H1 (cell line): Measurements from ENCODE around the gene SEZ6L. TPM values are rescaled to one million over a fixed set of nuclear protein-coding genes. Genes with fewer than 3 reads are reported as not detected.

Source experiments
- CTCF ChIA-PET: fragments of 300-600 bp; sonication (Branson Sonifier 250); formaldehyde crosslinking; loops from one replicate; lab custom pipeline; 2021; ENCODE audit not compliant: partially characterized antibody; lab: Charles Lee
- POLR2A ChIA-PET: fragments of 300-600 bp; sonication (Branson Sonifier 250); formaldehyde crosslinking; loops from one replicate; lab custom pipeline; 2021; ENCODE audit warnings: inconsistent platforms; ENCODE audit not compliant: partially characterized antibody; lab: Charles Lee
- DNase-seq, 2 experiments: peaks; one replicate each; pipeline versions ENCODE4 v3.0.0 to v3.0.0-alpha.2; 2010 to 2022; ENCODE audit warnings: low spot score in 2 of 2, low read depth in 1 of 2, mixed read lengths in 1 of 2
- FAIRE-seq: peaks from 2 replicates; lab custom pipeline; 2011; peaks lifted over from hg19 to GRCh38; lab: Jason Lieb, UNC
- H2AFZ ChIP-seq: 2 replicates; pipeline ENCODE4 v1.8.1; 2012; ENCODE audit warnings: low read length, inconsistent platforms
- H2AK5ac ChIP-seq: 2 replicates; pipeline ENCODE4 v1.6.1; 2013; ENCODE audit warnings: low read depth, low read length
- H2BK120ac ChIP-seq: replicated peaks from 2 replicates; pipeline ENCODE3; 2013; ENCODE audit warnings: low read depth, low read length, inconsistent platforms
- H2BK12ac ChIP-seq: 2 replicates; pipeline ENCODE4 v1.6.1; 2013; ENCODE audit warnings: low read depth, low read length
- H2BK15ac ChIP-seq: 2 replicates; pipeline ENCODE4 v1.6.1; 2013; ENCODE audit warnings: low read length
- H2BK20ac ChIP-seq: 2 replicates; pipeline ENCODE4 v1.6.1; 2013; ENCODE audit warnings: low read length
- H2BK5ac ChIP-seq: 2 replicates; pipeline ENCODE4 v1.6.1; 2013; ENCODE audit warnings: low read depth, low read length
- H3K14ac ChIP-seq: 2 replicates; pipeline ENCODE4 v1.6.1; 2013; ENCODE audit warnings: inconsistent platforms; ENCODE audit not compliant: insufficient read length
- H3K18ac ChIP-seq: 2 replicates; pipeline ENCODE4 v1.6.1; 2013; ENCODE audit warnings: low read length; ENCODE audit errors: extremely low read depth
- H3K23ac ChIP-seq: 2 replicates; pipeline ENCODE4 v1.6.1; 2013; ENCODE audit warnings: inconsistent platforms; ENCODE audit not compliant: insufficient read length
- H3K23me2 ChIP-seq: 2 replicates; pipeline ENCODE4 v1.6.1; 2013; ENCODE audit warnings: low read depth, low read length
- H3K27ac ChIP-seq: 2 replicates; pipeline ENCODE4 v1.6.1; 2011; ENCODE audit warnings: low read depth, low read length, inconsistent platforms
- H3K27me3 ChIP-seq, 4 experiments: replicated peaks in 1 of 4; 1 replicate in 1 of 4; 2 replicates in 3 of 4; pipeline versions ENCODE4 v1.6.1 to v1.8.1; 2011 to 2013; ENCODE audit warnings: low read length in 3 of 4, mild to moderate bottlenecking in 3 of 4, inconsistent platforms in 2 of 4, mixed read lengths in 2 of 4, moderate library complexity in 1 of 4; ENCODE audit not compliant: control insufficient read depth in 3 of 4, insufficient read depth in 3 of 4; ENCODE audit errors: extremely low read depth in 1 of 4
- H3K36me3 ChIP-seq, 4 experiments: 2 replicates each; pipeline versions ENCODE4 v1.6.1 to v1.8.1; 2011 to 2013; ENCODE audit warnings: mild to moderate bottlenecking in 4 of 4, low read length in 3 of 4, moderate library complexity in 2 of 4, control low read depth in 1 of 4, inconsistent platforms in 1 of 4; ENCODE audit not compliant: insufficient read depth in 4 of 4, control insufficient read depth in 2 of 4
- H3K4ac ChIP-seq: replicated peaks from 2 replicates; pipeline ENCODE3; 2013; ENCODE audit warnings: low read length, low read depth, mixed read lengths, inconsistent platforms; ENCODE audit not compliant: insufficient read length
- H3K4me1 ChIP-seq, 4 experiments: replicated peaks in 1 of 4; 1 replicate in 1 of 4; 2 replicates in 3 of 4; pipeline versions ENCODE4 v1.6.1 to v1.8.1; 2011 to 2013; ENCODE audit warnings: low read length in 3 of 4, inconsistent platforms in 2 of 4, mixed read lengths in 1 of 4; ENCODE audit not compliant: insufficient read depth in 4 of 4, control insufficient read depth in 3 of 4
- H3K4me2 ChIP-seq, 2 experiments: 2 replicates each; pipeline versions ENCODE4 v1.6.1 to v1.8.1; 2011 to 2013; ENCODE audit warnings: low read depth in 2 of 2, low read length in 2 of 2, control low read depth in 1 of 2, inconsistent platforms in 1 of 2, mild to moderate bottlenecking in 1 of 2; ENCODE audit not compliant: insufficient read depth in 1 of 2
- H3K4me3 ChIP-seq, 4 experiments: fragments of 200-600, 300-600 bp in 1 of 4; sonication (generic), shearing (Covaris generic), sonication (Bioruptor Twin) in 1 of 4; 2 replicates each; pipeline versions ENCODE4 v1.5.1 to v1.8.1; 2011 to 2016; ENCODE audit warnings: low read length in 4 of 4, low read depth in 3 of 4, control low read depth in 2 of 4, inconsistent platforms in 2 of 4, mild to moderate bottlenecking in 2 of 4, mixed read lengths in 1 of 4, moderate library complexity in 1 of 4; ENCODE audit not compliant: insufficient read depth in 2 of 4; ENCODE audit errors: extremely low read depth in 1 of 4
- H3K56ac ChIP-seq: replicated peaks from 2 replicates; pipeline ENCODE3; 2013; ENCODE audit warnings: low read depth, mild to moderate bottlenecking, mixed read lengths, low read length, inconsistent platforms; ENCODE audit not compliant: insufficient read length
- H3K79me1 ChIP-seq: 2 replicates; pipeline ENCODE4 v1.6.1; 2013; ENCODE audit warnings: low read depth, low read length, control low read depth
- H3K79me2 ChIP-seq, 2 experiments: 2 replicates each; pipeline versions ENCODE4 v1.6.1 to v1.8.1; 2012 to 2013; ENCODE audit warnings: low read length in 2 of 2, mild to moderate bottlenecking in 2 of 2, inconsistent platforms in 1 of 2; ENCODE audit not compliant: insufficient read depth in 2 of 2, control insufficient read depth in 1 of 2
- H3K9ac ChIP-seq, 4 experiments: replicated peaks in 1 of 4; 1 replicate in 1 of 4; 2 replicates in 3 of 4; pipeline versions ENCODE4 v1.6.1 to v1.8.1; 2011 to 2013; ENCODE audit warnings: low read depth in 3 of 4, low read length in 3 of 4, control low read depth in 2 of 4, mild to moderate bottlenecking in 2 of 4, moderate library complexity in 2 of 4, inconsistent platforms in 1 of 4; ENCODE audit errors: extremely low read depth in 1 of 4
- H3K9me3 ChIP-seq, 2 experiments: 2 replicates each; pipeline versions ENCODE4 v1.6.1 to v1.8.1; 2012 to 2013; ENCODE audit warnings: mild to moderate bottlenecking in 2 of 2, moderate library complexity in 2 of 2, control low read depth in 1 of 2, inconsistent platforms in 1 of 2, low read depth in 1 of 2, low read length in 1 of 2, mixed read lengths in 1 of 2; ENCODE audit not compliant: insufficient read depth in 2 of 2
- H4K20me1 ChIP-seq, 2 experiments: replicated peaks in 1 of 2; 2 replicates each; pipeline versions ENCODE3 to v1.8.1; 2011 to 2013; ENCODE audit warnings: inconsistent platforms in 2 of 2, low read length in 2 of 2, mild to moderate bottlenecking in 1 of 2; ENCODE audit not compliant: insufficient read depth in 2 of 2, control insufficient read depth in 1 of 2
- H4K5ac ChIP-seq: 2 replicates; pipeline ENCODE4 v1.6.1; 2013; ENCODE audit warnings: low read length, low read depth, mixed read lengths, inconsistent platforms; ENCODE audit not compliant: insufficient read length
- H4K8ac ChIP-seq: 2 replicates; pipeline ENCODE4 v1.8.0; 2013; ENCODE audit warnings: mild to moderate bottlenecking, moderate library complexity, low read length, inconsistent platforms; ENCODE audit not compliant: insufficient read depth; ENCODE audit errors: extremely low read depth
- H4K91ac ChIP-seq: replicated peaks from 2 replicates; pipeline ENCODE3; 2013; ENCODE audit warnings: low read length, mixed read lengths, inconsistent platforms; ENCODE audit not compliant: insufficient read length
- EZH2 ChIP-seq: fragments of 200-600 bp; sonication (generic); IDR thresholded peaks from 2 replicates; pipeline ENCODE4 v1.7.1; 2012; ENCODE audit warnings: low read depth, mild to moderate bottlenecking, moderate library complexity, low read length, inconsistent platforms; ENCODE audit not compliant: severe bottlenecking
- JUN ChIP-seq: IDR thresholded peaks from 2 replicates; pipeline ENCODE4 v1.6.1; 2011; ENCODE audit warnings: low read depth, mild to moderate bottlenecking, improper control_type of control experiment, low read length
- JUND ChIP-seq: IDR thresholded peaks from 2 replicates; pipeline ENCODE4 v1.6.1; 2011; ENCODE audit warnings: mild to moderate bottlenecking, improper control_type of control experiment, low read length
- MAFK ChIP-seq: IDR thresholded peaks from 2 replicates; pipeline ENCODE4 v1.6.1; 2012; ENCODE audit warnings: low read depth, mild to moderate bottlenecking, improper control_type of control experiment, low read length
- RNF2 ChIP-seq: fragments of 200-900, 300-1000 bp; sonication (generic); IDR thresholded peaks from 2 replicates; pipeline ENCODE4 v1.7.1; 2016; ENCODE audit warnings: borderline replicate concordance, low read depth, mild to moderate bottlenecking, antibody characterized with exemption, low read length; ENCODE audit not compliant: poor library complexity, severe bottlenecking; ENCODE audit errors: missing control alignments
- RXRA ChIP-seq: IDR thresholded peaks from 2 replicates; pipeline ENCODE4 v1.6.1; 2011; ENCODE audit warnings: low read depth, mild to moderate bottlenecking, low read length, moderate library complexity; ENCODE audit not compliant: insufficient read depth
- SIX5 ChIP-seq: IDR thresholded peaks from 2 replicates; pipeline ENCODE4 v1.6.1; 2011; ENCODE audit warnings: mild to moderate bottlenecking, low read depth, low read length
- SP1 ChIP-seq: IDR thresholded peaks from 2 replicates; pipeline ENCODE4 v1.6.1; 2011; ENCODE audit warnings: low read depth, low read length
- SUZ12 ChIP-seq: fragments of 200-600 bp; sonication (generic); IDR thresholded peaks from 2 replicates; pipeline ENCODE4 v1.6.1; 2012; ENCODE audit warnings: mild to moderate bottlenecking, inconsistent platforms, low read length, moderate library complexity, mixed read lengths
- WGBS, 2 experiments: shearing (Covaris generic) in 1 of 2; methylation state at CpG; one replicate each; pipeline versions ENCODE4 v1.1.6 to v1.1.7; 2013 to 2015; ENCODE audit warnings: low lambda C conversion rate in 2 of 2, mixed read lengths in 2 of 2, inconsistent platforms in 1 of 2, low coverage in 1 of 2, missing lambda C conversion rate in 1 of 2; ENCODE audit not compliant: insufficient replicate concordance in 2 of 2, insufficient coverage in 1 of 2, insufficient read length in 1 of 2; ENCODE audit errors: extremely low coverage in 1 of 2, missing lambda C conversion rate in 1 of 2; 5-methylcytosine and 5-hydroxymethylcytosine counted together
- polyA plus RNA-seq, 7 experiments: library from polyadenylated mRNA; depleted of rRNA in 3 of 7; stranded (reverse) in 5 of 7; unstranded in 2 of 7; fragments of >200 nt in 5 of 7; fragments of 200-250 nt in 2 of 7; gene quantifications; 1 replicate in 5 of 7; 2 replicates in 1 of 7; 4 replicates in 1 of 7; pipeline versions ENCODE4 v1.2.1 to v1.2.3, GENCODE V29; 2011 to 2013; ENCODE audit warnings: missing spikeins in 2 of 7, mixed read lengths in 2 of 7
- total RNA-seq: library from RNA; stranded (reverse); fragmentation: NEBNext Ultra II Directional; extraction: Animal tissue kit (Norgen Biotek cat#: 25700); gene quantifications from 2 replicates; pipeline ENCODE4 v1.2.1, GENCODE V29; 2021

Gene SEZ6L
- total and polyA plus RNA-seq, 2 of the 8 experiments (the other 6 are each of a cell fraction or from before 2014, with no cell fraction given): 0.06 to 0.33 TPM

GRCh38 chr22:26139310-26139709 is 30.0 kb upstream of the SEZ6L start:
- H2BK120ac ChIP-seq: no peak overlapping the region
- POLR2A ChIA-PET: no interaction called here
- no peak overlapping the region for H3K4me3 ChIP-seq
- no peak overlapping the region for H3K56ac ChIP-seq
- no peak for DNase-seq
- no peak for FAIRE-seq
- H3K23ac ChIP-seq: no peak overlapping the region
- WGBS, 2 experiments: 77% methylated on average over 4 of the region's 4 CpGs; no CpG with 5 or more reads in 1 of the 2 experiments
- H2BK20ac ChIP-seq: no peak overlapping the region
- H3K36me3 ChIP-seq: no peaks in the 10 kb centered on the region
- H3K9ac ChIP-seq: no peak overlapping the region
- no peak overlapping the region for H4K5ac ChIP-seq
- peaks cover 0 to 2% of the 10 kb centered on the region in 2 experiments for H4K20me1 ChIP-seq
- no peaks in the 10 kb centered on the region for H3K23me2 ChIP-seq
- CTCF ChIA-PET: interaction anchor here (0.9 to 2.4 kb wide), 3 partner anchors 12 to 235 kb away, joined by 3 to 12 read pairs (median 3); no protein-coding TSS in a partner anchor
- H3K14ac ChIP-seq: no peak overlapping the region
- H3K79me1 ChIP-seq: no peaks in the 10 kb centered on the region
- no peaks in the 10 kb centered on the region for H3K4me1 ChIP-seq
- H3K27me3 ChIP-seq: no peaks in the 10 kb centered on the region
- H3K18ac ChIP-seq: no peak overlapping the region
- H3K27ac ChIP-seq: no peak overlapping the region
- H3K4ac ChIP-seq: no peak overlapping the region
- H4K8ac ChIP-seq: no peak overlapping the region
- no peak overlapping the region for H4K91ac ChIP-seq
- H2BK12ac ChIP-seq: no peak overlapping the region
- H2BK15ac ChIP-seq: no peak overlapping the region
- no peak overlapping the region for H2AK5ac ChIP-seq
- TF ChIP-seq SIX5 (no peak), SUZ12 (no peak), SP1 (no peak), MAFK (no peak), JUN (no peak), RNF2 (no peak), EZH2 (no peak), JUND (no peak), RXRA (no peak)
- H3K4me2 ChIP-seq: no peak overlapping the region
- no peaks in the 10 kb centered on the region for H3K9me3 ChIP-seq
- H2BK5ac ChIP-seq: no peak overlapping the region
- H3K79me2 ChIP-seq: no peaks in the 10 kb centered on the region
- no peak overlapping the region for H2AFZ ChIP-seq
